ENCODE data around the gene PRAMEF27. TPM values are rescaled to one million over a fixed set of nuclear protein-coding genes. Genes with fewer than 3 reads are reported as not detected.
"Not testable (repeated sequence)": the region's sequence is repeated elsewhere in the genome, so short reads cannot be mapped to it uniquely, and the experiment has no call there.

PRAMEF27 gene
- not detected in 2 replicates for total RNA-seq (2011; cell fraction: chromatin; rRNA removed; ENCODE audit: low replicate concordance)
- not detected in 2 replicates for total RNA-seq (2011; cell fraction: nucleolus; rRNA removed)
- not detected in 2 replicates for total RNA-seq (2011; cell fraction: nucleoplasm; rRNA removed)
- total RNA-seq (2014; rRNA removed) (not detected in 2 replicates), total RNA-seq (2014; rRNA removed; fragmentation: Illumina TruSeq; extraction: Trizol) (not detected in 2 replicates), total RNA-seq (2015; rRNA removed; fragmentation: Illumina TruSeq; extraction: Trizol) (not detected in 2 replicates), total RNA-seq (2021) (not detected in 2 replicates), polyA plus RNA-seq (2011; rRNA removed) (not detected in 2 replicates), polyA plus RNA-seq (2014; fragmentation: Illumina TruSeq; extraction: Trizol) (not detected in 2 replicates), polyA plus RNA-seq (2014; fragmentation: Nextera tagmentation; extraction: Ambion mirVana) (not detected), polyA plus RNA-seq (2014; rRNA removed) (not detected in 2 replicates), polyA minus RNA-seq (2011; rRNA and poly(A)+ RNA removed) (not detected in 2 replicates), Bru-seq, nascent RNA (not detected), BruChase-seq, experiment 1, labeled RNA remaining after a 2-hour chase (not detected), BruChase-seq, experiment 2, labeled RNA remaining after a 6-hour chase (not detected)
- polyA plus RNA-seq (2011; cell fraction: cytosol; rRNA removed): not detected in 2 replicates
- not detected in 2 replicates for polyA plus RNA-seq (2011; cell fraction: nucleus; rRNA removed)
- not detected in 2 replicates for polyA plus RNA-seq (2012)
- not detected in 2 replicates for polyA minus RNA-seq (2011; cell fraction: cytosol; rRNA and poly(A)+ RNA removed)
- not detected in 2 replicates for polyA minus RNA-seq (2011; cell fraction: nucleus; rRNA and poly(A)+ RNA removed)
- long read RNA-seq, experiment 1: 0 reads
- long read RNA-seq, experiment 2: 0 reads
- long read RNA-seq, experiment 3: 0 reads

DNA sequence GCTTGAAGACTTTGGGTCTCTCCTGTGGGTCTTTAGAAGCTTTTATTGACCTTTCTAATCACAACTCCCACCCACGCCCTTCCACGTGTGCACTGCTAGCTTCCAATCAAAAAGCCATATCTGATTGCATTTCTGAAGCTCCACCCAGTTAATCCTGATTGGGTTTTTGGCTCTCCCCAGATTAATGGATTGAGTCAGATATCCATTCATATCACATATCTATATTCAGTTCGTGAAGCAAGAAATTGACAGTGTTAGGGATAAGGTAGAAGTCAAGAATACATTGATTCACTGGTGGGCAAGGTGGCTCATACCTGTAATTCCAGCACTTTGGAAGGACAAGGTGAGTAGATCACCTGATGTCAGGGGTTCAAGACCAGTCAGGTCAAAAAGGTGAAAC, at the start of gene PRAMEF27:
PRAMEF27 (minus strand) TSS at position 101 of the 400 bp plus-strand sequence. CDS start 2,916 bp downstream, outside the sequence.
- FAIRE-seq; POLR2A ChIA-PET; CTCF ChIA-PET (ENCODE audit: low intra/inter-chr PET ratio); H3K4me3 ChIP-seq; H3K4me2 ChIP-seq (ENCODE audit: insufficient read depth, low read length); H3K36me3 ChIP-seq (ENCODE audit: control insufficient read depth, insufficient read depth, low read length); H3K9ac ChIP-seq (ENCODE audit: insufficient read depth in 1 of 2, low read depth in 2 of 2, low read length in 2 of 2); DNase-seq (ENCODE audit: extremely low read depth in 1 of 4, low spot score in 3 of 4); H4K20me1 ChIP-seq (replicated peaks; ENCODE audit: control insufficient read depth, insufficient read depth, low read length); BruUV-seq (replicated peaks); H3K9me1 ChIP-seq (ENCODE audit: control insufficient read depth, insufficient read depth, low read length); H3K9me3 ChIP-seq (replicated peaks; ENCODE audit: control insufficient read depth, insufficient read depth, low read depth, low read length); H3K27ac ChIP-seq (ENCODE audit: extremely low read depth, low read depth, low read length); intact Hi-C loops (cut with micrococcal nuclease); H3K79me2 ChIP-seq (ENCODE audit: control insufficient read depth, insufficient read depth, low read length); H3K4me1 ChIP-seq (replicated peaks in 1 of 2; ENCODE audit: control insufficient read depth in 2 of 2, insufficient read depth in 2 of 2, low read length in 2 of 2); H2AFZ ChIP-seq (ENCODE audit: low read depth, low read length); ATAC-seq; H3K27me3 ChIP-seq (ENCODE audit: control insufficient read depth in 2 of 2, insufficient read depth in 2 of 2, low read length in 2 of 2): not testable (repeated sequence)
- in situ Hi-C loops (cut with MboI): loop anchor here (5.0 kb wide), 1 partner anchor 111 kb away; the partner anchor contains the start of gene HNRNPCL4
- WGBS (ENCODE audit: insufficient coverage, low coverage, missing lambda C conversion rate): 0% methylated on average over 3 of the region's 3 CpGs

DNA sequence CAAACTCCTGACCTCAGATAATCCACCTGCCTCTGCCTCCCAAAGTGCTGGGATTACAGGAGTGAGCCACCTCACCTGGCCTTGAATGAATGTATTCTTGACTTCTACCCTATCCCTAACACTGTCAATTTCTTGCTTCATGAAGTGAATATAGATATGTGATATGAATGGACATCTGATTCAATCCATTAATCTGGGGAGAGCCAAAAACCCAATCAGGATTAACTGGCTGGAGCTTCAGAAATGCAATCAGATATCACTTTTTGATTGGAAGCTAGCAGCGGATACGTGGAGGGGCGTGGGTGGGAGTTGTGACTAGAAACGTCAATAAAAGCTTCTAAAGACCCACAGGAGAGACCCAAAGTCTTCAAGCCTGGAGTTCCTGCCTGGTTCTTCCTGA, 14.1 kb upstream of the PRAMEF27 start, which contains the start of gene PRAMEF25:
PRAMEF25 (plus strand) TSS at position 301 of the 400 bp plus-strand sequence. CDS start 2,920 bp downstream, outside the sequence.
- H3K4me2 ChIP-seq (ENCODE audit: insufficient read depth, low read length); FAIRE-seq; CTCF ChIA-PET (ENCODE audit: low intra/inter-chr PET ratio): not testable (repeated sequence)

DNA sequence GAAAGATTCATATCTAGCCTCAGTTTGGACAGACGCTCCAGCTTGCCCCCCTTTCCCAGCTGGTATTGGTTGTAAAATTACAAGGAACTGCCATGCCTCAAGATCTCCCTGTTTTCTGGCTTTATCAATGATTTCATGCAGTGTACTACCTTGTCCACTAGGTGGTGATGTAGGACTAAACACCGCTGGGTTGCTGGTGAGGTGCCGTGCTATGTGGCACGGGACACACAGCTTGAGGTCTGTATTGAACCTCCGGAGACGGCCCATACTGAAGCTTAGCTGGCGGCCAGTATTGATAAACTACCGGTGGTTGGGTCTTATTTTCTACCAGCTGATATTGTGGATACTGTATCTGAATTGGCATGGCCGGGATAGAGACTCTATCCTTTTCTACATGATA, 36.5 kb downstream of the PRAMEF27 start:
- peak; percentile 63 for ATAC-seq
- BruUV-seq (replicated peaks); CTCF ChIA-PET (ENCODE audit: low intra/inter-chr PET ratio); FAIRE-seq; H3K9me1 ChIP-seq (ENCODE audit: control insufficient read depth, insufficient read depth, low read length); H3K4me1 ChIP-seq (replicated peaks in 1 of 2; ENCODE audit: control insufficient read depth in 2 of 2, insufficient read depth in 2 of 2, low read length in 2 of 2); H3K79me2 ChIP-seq (ENCODE audit: control insufficient read depth, insufficient read depth, low read length); H2AFZ ChIP-seq (ENCODE audit: low read depth, low read length); intact Hi-C loops (cut with micrococcal nuclease); H3K36me3 ChIP-seq (ENCODE audit: control insufficient read depth, insufficient read depth, low read length); H3K4me2 ChIP-seq (ENCODE audit: insufficient read depth, low read length); H3K27me3 ChIP-seq (ENCODE audit: control insufficient read depth in 2 of 2, insufficient read depth in 2 of 2, low read length in 2 of 2); POLR2A ChIA-PET; DNase-seq (ENCODE audit: extremely low read depth in 1 of 4, low spot score in 3 of 4); H4K20me1 ChIP-seq (replicated peaks; ENCODE audit: control insufficient read depth, insufficient read depth, low read length); H3K27ac ChIP-seq (ENCODE audit: extremely low read depth, low read depth, low read length); H3K9ac ChIP-seq (ENCODE audit: insufficient read depth in 1 of 2, low read depth in 2 of 2, low read length in 2 of 2); H3K9me3 ChIP-seq (replicated peaks; ENCODE audit: control insufficient read depth, insufficient read depth, low read depth, low read length); H3K4me3 ChIP-seq: not testable (repeated sequence)
- 0% methylated on average over 4 of the region's 9 CpGs for WGBS (ENCODE audit: insufficient coverage, low coverage, missing lambda C conversion rate)
- in situ Hi-C loops (cut with MboI): loop anchor here (10.0 to 25.0 kb wide), 2 partner anchors 92 to 325 kb away; partner anchors contain the start of genes HNRNPCL2 and PRAMEF14

More for the DNA sequence above, 14.1 kb upstream of the PRAMEF27 start, which contains the start of gene PRAMEF25:
- ATAC-seq; H3K9me3 ChIP-seq (replicated peaks; ENCODE audit: control insufficient read depth, insufficient read depth, low read depth, low read length); H4K20me1 ChIP-seq (replicated peaks; ENCODE audit: control insufficient read depth, insufficient read depth, low read length); H3K9me1 ChIP-seq (ENCODE audit: control insufficient read depth, insufficient read depth, low read length); H3K4me3 ChIP-seq; intact Hi-C loops (cut with micrococcal nuclease); H3K27ac ChIP-seq (ENCODE audit: extremely low read depth, low read depth, low read length); H3K4me1 ChIP-seq (replicated peaks in 1 of 2; ENCODE audit: control insufficient read depth in 2 of 2, insufficient read depth in 2 of 2, low read length in 2 of 2); H3K36me3 ChIP-seq (ENCODE audit: control insufficient read depth, insufficient read depth, low read length); H2AFZ ChIP-seq (ENCODE audit: low read depth, low read length); H3K27me3 ChIP-seq (ENCODE audit: control insufficient read depth in 2 of 2, insufficient read depth in 2 of 2, low read length in 2 of 2); DNase-seq (ENCODE audit: extremely low read depth in 1 of 4, low spot score in 3 of 4); POLR2A ChIA-PET; H3K79me2 ChIP-seq (ENCODE audit: control insufficient read depth, insufficient read depth, low read length); H3K9ac ChIP-seq (ENCODE audit: insufficient read depth in 1 of 2, low read depth in 2 of 2, low read length in 2 of 2); BruUV-seq (replicated peaks): not testable (repeated sequence)
- in situ Hi-C loops (cut with MboI): loop anchor here (10.0 kb wide), 1 partner anchor 84 kb away; the partner anchor contains the start of gene PRAMEF26
- no CpG with 5 or more reads among the region's 4 CpGs for WGBS (ENCODE audit: insufficient coverage, low coverage, missing lambda C conversion rate)

Data from K562 (cell line).